ES-I3 (cell line): ENCODE measurements around the gene ECM2.
"Not testable (repeated sequence)": the region's sequence is repeated elsewhere in the genome, so short reads cannot be mapped to it uniquely, and the experiment has no call there.

Experiments used
- H3K36me3 ChIP-seq: 2 replicates; pipeline ENCODE4 v1.6.1; 2013; ENCODE audit warnings: mild to moderate bottlenecking, low read length, control low read depth, moderate library complexity; ENCODE audit not compliant: insufficient read depth
- H3K4me1 ChIP-seq: 2 replicates; pipeline ENCODE4 v1.6.1; 2013; ENCODE audit warnings: mild to moderate bottlenecking, control low read depth, low read length; ENCODE audit not compliant: insufficient read depth
- H3K9ac ChIP-seq: 2 replicates; pipeline ENCODE4 v1.6.1; 2013; ENCODE audit warnings: low read depth, mild to moderate bottlenecking, low read length, moderate library complexity
- H3K9me3 ChIP-seq: 2 replicates; pipeline ENCODE4 v1.6.1; 2013; ENCODE audit warnings: mild to moderate bottlenecking, low read length, moderate library complexity; ENCODE audit not compliant: control insufficient read depth, insufficient read depth

Gene ECM2

GRCh38 chr9:92535940-92536850, at the start of gene ECM2:
ECM2 (minus strand) TSS chr9:92535990; CDS start chr9:92522866, 13,124 bp downstream.
- no peaks in the 10 kb centered on the region for H3K4me1 ChIP-seq
- no peaks in the 10 kb centered on the region for H3K36me3 ChIP-seq
- no peaks in the 10 kb centered on the region for H3K9me3 ChIP-seq
- H3K9ac ChIP-seq, result no peak within 1 kb of the TSS

DNA sequence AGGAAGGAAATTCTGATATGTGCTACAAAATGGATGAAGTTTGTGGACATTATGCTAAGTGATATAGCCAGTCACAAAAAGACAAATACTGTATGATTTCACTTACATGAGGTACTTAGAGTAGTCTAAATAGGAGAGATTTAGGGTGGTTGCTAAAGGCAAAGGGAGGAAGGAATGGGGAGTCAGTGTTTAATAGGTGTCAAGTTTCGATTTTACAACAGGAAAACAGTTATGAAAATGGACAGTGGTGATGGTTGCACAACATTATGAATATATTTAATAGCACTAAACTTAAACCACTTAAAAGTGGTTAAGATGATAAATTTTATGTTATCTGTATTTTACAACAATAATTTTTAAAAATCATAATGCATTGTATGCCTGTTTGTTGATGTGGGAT, 40.4 kb upstream of the ECM2 start:
- no peaks in the 10 kb centered on the region for H3K9me3 ChIP-seq
- no peaks in the 10 kb centered on the region for H3K36me3 ChIP-seq
- no peak overlapping the region for H3K9ac ChIP-seq
- no peaks in the 10 kb centered on the region for H3K4me1 ChIP-seq

- H3K4me1 ChIP-seq, H3K9ac ChIP-seq, H3K9me3 ChIP-seq, H3K36me3 ChIP-seq: not testable (repeated sequence)
Observed at GRCh38 chr9:92573612-92574011, 37.8 kb upstream of the ECM2 start.

- not testable (repeated sequence) for H3K36me3 ChIP-seq, H3K9ac ChIP-seq, H3K4me1 ChIP-seq, H3K9me3 ChIP-seq
Observed at GRCh38 chr9:92571871-92572270, 36.1 kb upstream of the ECM2 start.

DNA sequence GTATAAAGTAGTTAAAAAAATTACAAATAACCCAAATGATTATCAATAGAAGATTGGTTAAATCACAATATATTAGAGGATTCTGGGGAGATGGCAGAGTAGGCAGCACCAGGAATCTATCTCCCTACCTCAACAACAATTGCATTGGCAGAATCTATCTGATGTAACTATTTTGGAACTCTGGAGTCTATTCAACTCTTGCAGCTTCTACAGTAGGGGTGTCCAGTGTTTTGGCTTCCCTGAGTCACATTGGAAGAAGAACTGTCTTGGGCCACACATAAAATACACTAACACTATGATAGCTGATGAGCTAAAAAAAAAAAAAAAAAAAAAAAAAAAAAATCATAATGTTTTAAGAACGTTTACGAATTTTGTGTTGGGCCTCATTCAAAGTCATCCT, 29.2 kb upstream of the ECM2 start:
- Histone ChIP-seq H3K9me3 (no peaks in the 10 kb centered on the region), H3K4me1 (no peaks in the 10 kb centered on the region), H3K36me3 (no peaks in the 10 kb centered on the region), H3K9ac (no peak overlapping the region)

DNA sequence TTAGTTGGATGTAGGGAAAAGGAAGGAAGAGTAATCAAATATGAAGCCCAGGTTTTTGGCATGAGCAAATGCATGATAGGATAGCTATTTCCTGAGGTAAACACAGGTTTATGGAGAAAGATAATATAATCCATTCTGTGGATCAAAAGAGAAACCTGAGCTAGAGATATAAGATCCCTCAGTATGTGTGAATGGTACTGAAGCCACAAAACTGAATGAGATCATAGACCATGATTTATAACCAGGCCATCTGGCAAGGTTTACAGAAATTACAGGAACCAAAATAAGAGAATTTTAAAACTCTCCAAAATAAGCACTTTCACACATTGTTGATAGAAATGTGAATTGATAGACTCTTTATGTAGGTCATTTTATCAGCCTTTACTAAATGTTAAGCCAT, 28.7 kb upstream of the ECM2 start:
- no peaks in the 10 kb centered on the region for H3K9me3 ChIP-seq
- no peak overlapping the region for H3K9ac ChIP-seq
- H3K4me1 ChIP-seq, result no peaks in the 10 kb centered on the region
- no peaks in the 10 kb centered on the region for H3K36me3 ChIP-seq

DNA sequence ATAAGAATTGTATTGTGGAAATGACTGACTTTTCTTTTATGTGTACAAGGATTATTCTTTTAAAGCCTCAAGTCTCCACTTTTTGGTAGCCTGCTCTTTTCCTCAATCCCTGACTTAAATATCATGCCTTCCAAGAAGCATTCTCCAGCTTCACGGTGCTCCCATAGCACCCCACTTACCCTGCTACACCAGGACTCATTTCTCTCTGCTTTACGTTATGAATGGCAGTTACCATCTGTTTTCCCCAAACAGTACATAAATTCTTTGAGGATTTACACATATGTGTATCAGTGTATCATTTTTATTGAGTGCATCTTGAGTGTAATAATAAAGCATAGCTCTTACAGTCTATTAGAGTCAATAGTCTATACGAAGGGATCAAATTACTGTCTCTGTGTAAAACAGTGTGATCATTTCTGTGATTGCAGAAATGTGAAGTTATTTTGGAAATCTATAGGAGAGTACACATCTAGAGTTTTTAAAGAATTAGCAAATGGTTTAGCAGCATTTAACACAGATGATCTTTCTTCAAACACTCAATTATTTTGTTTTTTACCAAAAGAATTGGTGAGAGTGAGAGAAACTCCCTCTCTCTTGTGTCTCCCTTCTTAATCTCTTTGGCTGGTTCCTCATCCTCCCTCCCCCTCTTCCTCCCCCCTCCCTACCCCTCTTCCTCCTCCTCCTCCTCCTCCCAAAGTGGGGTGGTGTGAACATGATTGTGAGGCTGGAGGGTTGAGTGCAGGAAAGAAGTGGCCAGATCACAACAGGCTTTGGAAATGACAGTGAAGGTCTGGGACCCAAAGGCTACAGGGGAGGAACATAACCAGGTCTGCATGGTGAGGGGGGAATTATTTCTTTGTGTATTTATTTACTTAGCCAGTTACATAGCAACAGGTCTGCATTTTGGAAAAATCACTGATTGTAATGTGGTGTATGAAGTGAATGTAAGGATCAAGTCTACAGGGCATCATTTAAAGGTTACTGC, 27.6 kb upstream of the ECM2 start:
- no peak overlapping the region for H3K9ac ChIP-seq
- H3K4me1 ChIP-seq, result no peaks in the 10 kb centered on the region; the same call in 1 of the 2 replicates
- H3K9me3 ChIP-seq, result no peaks in the 10 kb centered on the region
- H3K36me3 ChIP-seq, result no peaks in the 10 kb centered on the region

GRCh38 chr9:92562461-92562967, 26.7 kb upstream of the ECM2 start:
- H3K36me3 ChIP-seq, result no peaks in the 10 kb centered on the region
- H3K9ac ChIP-seq, result no peak overlapping the region
- no peaks in the 10 kb centered on the region; the same call in 1 of the 2 replicates for H3K4me1 ChIP-seq
- H3K9me3 ChIP-seq, result no peaks in the 10 kb centered on the region

DNA sequence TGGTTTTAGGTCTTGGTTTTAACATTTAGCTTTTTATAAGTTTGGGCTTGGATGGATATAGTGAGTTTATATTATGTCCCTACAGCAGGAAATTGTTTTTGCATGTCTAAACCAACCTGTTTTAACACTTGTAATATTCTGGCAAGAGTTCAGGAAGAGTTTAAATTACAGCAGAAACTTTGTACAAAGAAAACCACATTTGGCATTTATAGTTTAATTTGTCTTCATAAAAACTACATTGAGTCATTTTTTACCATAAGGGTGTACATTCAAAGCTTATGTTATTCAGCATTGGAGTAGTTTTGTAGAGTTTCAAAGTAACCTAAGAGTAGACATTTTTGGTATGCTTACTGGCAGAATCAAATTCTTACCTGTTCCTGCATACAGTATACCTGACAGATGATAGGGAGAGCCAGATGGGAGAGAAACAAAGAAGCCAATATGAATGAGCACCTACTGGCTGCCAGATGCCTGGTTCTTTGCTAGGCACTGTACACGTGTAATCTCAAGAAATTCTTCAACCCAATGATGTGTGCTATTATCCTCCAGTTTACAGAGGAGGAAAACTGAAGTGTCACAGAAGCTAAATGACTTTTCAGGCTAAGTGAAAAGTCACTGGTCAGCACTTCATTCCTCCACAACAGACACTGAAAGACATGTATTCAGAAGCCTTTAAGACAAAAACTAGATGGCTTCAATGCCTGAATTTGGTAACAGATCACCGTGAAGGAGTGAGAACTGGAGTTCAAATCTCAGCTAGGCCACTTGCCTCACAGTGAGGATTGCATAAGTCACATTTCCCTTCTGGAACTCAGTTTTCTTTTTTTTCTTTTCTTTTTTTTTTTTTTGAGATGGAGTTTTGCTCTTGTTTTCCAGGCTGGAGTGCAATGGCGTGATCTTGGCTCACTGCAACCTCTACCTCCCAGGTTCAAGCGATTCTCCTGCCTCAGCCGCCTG, 25.9 kb upstream of the ECM2 start:
- Histone ChIP-seq H3K9ac (no peak overlapping the region), H3K4me1 (no peaks in the 10 kb centered on the region; the same call in 1 of the 2 replicates), H3K9me3 (no peaks in the 10 kb centered on the region), H3K36me3 (no peaks in the 10 kb centered on the region)

GRCh38 chr9:92558612-92559374, 23.0 kb upstream of the ECM2 start:
- Histone ChIP-seq H3K4me1 (no peaks in the 10 kb centered on the region; the same call in 1 of the 2 replicates), H3K9ac (no peak overlapping the region), H3K9me3 (no peaks in the 10 kb centered on the region), H3K36me3 (no peaks in the 10 kb centered on the region)

DNA sequence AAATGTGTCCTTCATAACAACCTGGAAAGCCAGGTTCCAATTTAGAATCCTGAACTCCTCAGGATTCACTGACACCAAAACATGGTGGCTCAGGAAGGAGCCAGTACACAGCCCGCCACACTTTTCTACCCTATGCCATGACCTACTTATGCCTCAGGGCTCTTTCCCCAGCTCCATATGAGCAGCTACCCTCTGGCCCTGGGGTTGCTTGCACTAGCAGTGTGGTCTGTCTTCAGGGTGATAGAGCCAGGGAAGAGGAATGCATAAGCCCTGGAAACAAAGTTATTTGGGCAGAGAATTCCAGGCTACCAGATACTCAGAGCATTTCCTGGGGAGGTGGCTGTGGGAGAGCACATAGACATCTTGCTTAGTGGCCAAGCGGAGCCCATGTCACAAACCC, 15.0 kb upstream of the ECM2 start:
- Histone ChIP-seq H3K9me3 (no peaks in the 10 kb centered on the region), H3K4me1 (no peaks in the 10 kb centered on the region), H3K9ac (no peak overlapping the region), H3K36me3 (no peaks in the 10 kb centered on the region)

DNA sequence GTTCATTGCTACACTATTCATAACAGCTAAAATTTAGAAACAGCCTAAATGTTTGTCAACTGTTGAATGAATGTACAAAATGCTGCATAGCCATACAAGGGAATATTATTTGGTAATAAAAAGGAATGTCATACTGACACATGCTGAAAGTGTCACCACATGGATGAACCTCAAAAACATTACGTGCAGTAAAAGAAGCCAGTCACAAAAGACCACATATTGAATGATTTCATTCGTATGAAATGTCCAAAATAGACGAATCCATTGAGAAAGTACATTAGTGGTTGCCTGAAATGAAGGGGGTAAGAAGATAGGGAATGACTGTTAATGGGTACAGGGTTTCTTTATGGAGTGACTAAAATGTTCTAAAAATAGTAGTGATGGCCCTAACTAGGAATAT, 11.6 kb upstream of the ECM2 start:
- Histone ChIP-seq H3K9me3 (no peaks in the 10 kb centered on the region), H3K4me1 (no peaks in the 10 kb centered on the region), H3K36me3 (no peaks in the 10 kb centered on the region), H3K9ac (no peak overlapping the region)

GRCh38 chr9:92545002-92545510, 9.3 kb upstream of the ECM2 start:
- no peaks in the 10 kb centered on the region for H3K4me1 ChIP-seq
- no peaks in the 10 kb centered on the region for H3K9me3 ChIP-seq
- no peak overlapping the region for H3K9ac ChIP-seq

More at GRCh38 chr9:92545002-92545510, 9.3 kb upstream of the ECM2 start:
- no peaks in the 10 kb centered on the region for H3K36me3 ChIP-seq
